Ishikawa (cell line): ENCODE results near the gene KLK14.

Experiments
- CEBPB ChIP-seq: IDR thresholded peaks from 2 replicates; pipeline ENCODE4 v1.6.1; 2012
- CREB1 ChIP-seq: IDR thresholded peaks from 2 replicates; pipeline ENCODE4 v1.6.1; 2012; ENCODE audit warnings: low read depth
- EGR1 ChIP-seq: IDR thresholded peaks from 2 replicates; pipeline ENCODE4 v1.6.1; 2012
- EP300 ChIP-seq: IDR thresholded peaks from 2 replicates; pipeline ENCODE4 v1.6.1; 2012; ENCODE audit warnings: borderline replicate concordance
- FOXM1 ChIP-seq: IDR thresholded peaks from 2 replicates; pipeline ENCODE4 v1.6.1; 2012; ENCODE audit warnings: low read depth, borderline replicate concordance
- MAX ChIP-seq: IDR thresholded peaks from 2 replicates; pipeline ENCODE4 v1.6.1; 2012
- NFIC ChIP-seq: IDR thresholded peaks from 2 replicates; pipeline ENCODE4 v1.6.1; 2012
- RAD21 ChIP-seq: IDR thresholded peaks from 2 replicates; pipeline ENCODE4 v1.6.1; 2012; ENCODE audit warnings: low read depth
- REST ChIP-seq: IDR thresholded peaks from 2 replicates; pipeline ENCODE4 v1.6.1; 2012; ENCODE audit warnings: low read depth, mild to moderate bottlenecking
- TAF1 ChIP-seq: IDR thresholded peaks from 2 replicates; pipeline ENCODE4 v1.6.1; 2012; ENCODE audit warnings: low read depth, mild to moderate bottlenecking
- TCF12 ChIP-seq: IDR thresholded peaks from 2 replicates; pipeline ENCODE4 v1.6.1; 2012; ENCODE audit warnings: low read depth
- TEAD4 ChIP-seq: IDR thresholded peaks from 2 replicates; pipeline ENCODE4 v1.6.1; 2012
- USF1 ChIP-seq: IDR thresholded peaks from 2 replicates; pipeline ENCODE4 v1.6.1; 2012
- YY1 ChIP-seq: IDR thresholded peaks from 2 replicates; pipeline ENCODE4 v1.6.1; 2012; ENCODE audit warnings: low read depth
- ZBTB7A ChIP-seq: IDR thresholded peaks from 2 replicates; pipeline ENCODE4 v1.6.1; 2012; ENCODE audit warnings: low read depth

The KLK14 gene

GRCh38 chr19:51093510-51094345 is 11.0 kb upstream of the KLK14 start:
- no peak for TF ChIP-seq CEBPB

- TF ChIP-seq ZBTB7A (no peak), USF1 (no peak), EGR1 (no peak), YY1 (no peak), EP300 (no peak), RAD21 (no peak), TAF1 (no peak), MAX (no peak), CREB1 (no peak), REST (no peak), TCF12 (no peak), NFIC (no peak), CEBPB (no peak), TEAD4 (no peak)
Measured at GRCh38 chr19:51093101-51093500, 10.4 kb upstream of the KLK14 start.

- TF ChIP-seq CREB1 = no peak
- TF ChIP-seq RAD21 = no peak
- no peak for TF ChIP-seq CEBPB
- TF ChIP-seq MAX = no peak
Measured at GRCh38 chr19:51091895-51092873, 9.5 kb upstream of the KLK14 start.

GRCh38 chr19:51091126-51091525 is 8.4 kb upstream of the KLK14 start:
- TF ChIP-seq MAX (no peak), USF1 (no peak), NFIC (no peak), YY1 (no peak), REST (no peak), EGR1 (no peak), EP300 (no peak), TCF12 (no peak), CEBPB (no peak), FOXM1 (no peak), ZBTB7A (no peak)

GRCh38 chr19:51090471-51090870 is 7.8 kb upstream of the KLK14 start:
- TF ChIP-seq FOXM1 (no peak), ZBTB7A (no peak), TEAD4 (no peak), NFIC (no peak), EGR1 (no peak), EP300 (no peak), RAD21 (no peak)

GRCh38 chr19:51089786-51090185 is 7.1 kb upstream of the KLK14 start:
- TF ChIP-seq REST (no peak), TAF1 (no peak), CREB1 (no peak), NFIC (no peak), FOXM1 (no peak), RAD21 (no peak), TCF12 (no peak), USF1 (no peak), CEBPB (no peak), EP300 (no peak), MAX (no peak), ZBTB7A (no peak), YY1 (no peak), EGR1 (no peak), TEAD4 (no peak)
